Activated naive CD8-positive, alpha-beta T cell treated with anti-CD3 and anti-CD28 coated beads for 36 hours (primary cell): ENCODE data around the gene TMC7. TPM values are rescaled to one million over a fixed set of nuclear protein-coding genes. Genes with fewer than 3 reads are reported as not detected.

Experiments
- DNase-seq: peaks from one replicate; pipeline ENCODE4 v3.0.0; 2021
- H3K27ac Mint-ChIP-seq: one replicate; pipeline ENCODE4 v1.8.0; 2022; ENCODE audit warnings: mild to moderate bottlenecking, moderate library complexity, mixed read lengths
- H3K27me3 Mint-ChIP-seq: one replicate; pipeline ENCODE4 v1.8.0; 2022; ENCODE audit warnings: mild to moderate bottlenecking, mixed read lengths
- H3K36me3 Mint-ChIP-seq: one replicate; pipeline ENCODE4 v1.8.0; 2021; ENCODE audit warnings: mild to moderate bottlenecking, mixed read lengths
- H3K4me1 Mint-ChIP-seq: one replicate; pipeline ENCODE4 v1.8.0; 2021; ENCODE audit warnings: mixed read lengths
- H3K4me3 Mint-ChIP-seq: one replicate; pipeline ENCODE4 v1.8.0; 2022; ENCODE audit warnings: mild to moderate bottlenecking, moderate library complexity, mixed read lengths
- H3K9me3 Mint-ChIP-seq: one replicate; pipeline ENCODE4 v1.8.0; 2022; ENCODE audit warnings: mixed read lengths
- total RNA-seq, 2 experiments: library from RNA; stranded (reverse); gene quantifications; one replicate each; pipeline ENCODE4 v1.2.3, GENCODE V29; 2021

The TMC7 gene
- total RNA-seq, 2 experiments from 2014 or later: not detected

GRCh38 chr16:19085679-19086200 is 102.0 kb downstream of the TMC7 start:
- Mint-ChIP-seq H3K9me3 (no peaks in the 10 kb centered on the region), H3K27ac (no peak overlapping the region), H3K4me1 (peaks cover 5% of the 10 kb centered on the region), H3K4me3 (no peak overlapping the region), H3K36me3 (peaks cover 13% of the 10 kb centered on the region), H3K27me3 (peaks cover 4% of the 10 kb centered on the region)
- no peak for DNase-seq

GRCh38 chr16:19086322-19087199 is 102.8 kb downstream of the TMC7 start:
- Mint-ChIP-seq H3K4me1 (peaks cover 5% of the 10 kb centered on the region), H3K9me3 (peaks cover under 1% of the 10 kb centered on the region), H3K27ac (no peak overlapping the region), H3K4me3 (peak overlapping the region; percentile 59), H3K27me3 (peaks cover 7% of the 10 kb centered on the region), H3K36me3 (peaks cover 6% of the 10 kb centered on the region)
- DNase-seq: peak; percentile 81

DNA sequence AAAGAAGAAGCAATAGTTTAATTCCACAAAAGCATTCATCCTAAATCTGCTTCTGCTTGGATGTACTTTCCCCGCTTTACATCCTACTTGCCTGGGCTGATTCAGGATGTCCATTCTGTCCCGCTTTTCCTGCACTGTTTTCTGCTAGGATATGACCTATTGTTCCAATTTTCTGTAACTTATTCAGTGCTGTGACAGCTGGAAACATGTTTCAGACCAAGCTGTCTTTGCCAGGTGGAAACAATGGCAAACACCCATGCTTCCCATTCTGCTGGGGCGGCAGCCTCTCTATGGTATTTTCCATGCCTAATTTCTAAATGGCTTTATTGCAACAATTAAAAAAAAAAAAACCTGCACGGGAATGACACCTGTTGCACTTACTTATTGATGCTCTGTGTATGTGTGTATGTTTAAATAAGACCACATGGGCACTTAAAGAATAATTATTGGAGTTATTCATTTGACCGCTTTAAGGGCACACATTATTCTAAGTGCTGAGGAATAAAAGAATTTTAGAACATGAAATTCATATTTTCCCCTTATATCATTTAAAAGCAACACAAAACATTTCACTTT is 104.7 kb downstream of the TMC7 start:
- Mint-ChIP-seq H3K9me3 (peaks cover 6% of the 10 kb centered on the region), H3K36me3 (no peaks in the 10 kb centered on the region), H3K4me1 (peaks cover 5% of the 10 kb centered on the region), H3K27ac (no peak overlapping the region), H3K27me3 (peaks cover 7% of the 10 kb centered on the region), H3K4me3 (no peak overlapping the region)
- DNase-seq: no peak

DNA sequence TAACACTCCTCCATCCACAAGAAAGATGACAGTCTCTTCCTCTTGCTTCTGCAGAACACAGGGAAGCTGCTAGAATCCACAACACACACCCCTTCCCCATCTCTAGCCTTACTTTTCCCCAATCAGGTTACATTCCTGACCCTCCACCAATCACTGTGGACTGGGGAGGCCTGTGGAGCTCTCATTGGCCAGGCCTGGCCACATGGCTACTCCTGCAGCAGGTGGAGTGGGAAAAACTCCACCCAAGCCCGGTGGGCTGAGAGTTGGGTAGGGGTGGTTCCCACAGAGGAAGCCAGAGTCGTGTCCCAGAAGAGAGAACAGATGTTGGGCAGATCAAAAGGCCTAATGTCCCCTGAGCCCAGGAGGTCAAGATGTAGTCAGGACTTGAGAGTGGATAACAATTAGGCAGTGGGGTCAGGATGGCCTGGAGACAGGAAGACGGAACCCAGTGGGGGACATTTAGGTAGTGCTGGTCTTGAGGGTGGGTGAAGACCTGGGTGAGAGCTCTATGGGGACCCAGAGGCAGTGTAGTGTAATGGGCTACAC is 105.7 kb downstream of the TMC7 start:
- H3K36me3 Mint-ChIP-seq: no peaks in the 10 kb centered on the region
- H3K27me3 Mint-ChIP-seq: peaks cover 12% of the 10 kb centered on the region
- peaks cover 5% of the 10 kb centered on the region for H3K4me1 Mint-ChIP-seq
- H3K4me3 Mint-ChIP-seq: no peak overlapping the region
- no peak for DNase-seq
- H3K9me3 Mint-ChIP-seq: peaks cover 6% of the 10 kb centered on the region
- H3K27ac Mint-ChIP-seq: no peak overlapping the region

DNA sequence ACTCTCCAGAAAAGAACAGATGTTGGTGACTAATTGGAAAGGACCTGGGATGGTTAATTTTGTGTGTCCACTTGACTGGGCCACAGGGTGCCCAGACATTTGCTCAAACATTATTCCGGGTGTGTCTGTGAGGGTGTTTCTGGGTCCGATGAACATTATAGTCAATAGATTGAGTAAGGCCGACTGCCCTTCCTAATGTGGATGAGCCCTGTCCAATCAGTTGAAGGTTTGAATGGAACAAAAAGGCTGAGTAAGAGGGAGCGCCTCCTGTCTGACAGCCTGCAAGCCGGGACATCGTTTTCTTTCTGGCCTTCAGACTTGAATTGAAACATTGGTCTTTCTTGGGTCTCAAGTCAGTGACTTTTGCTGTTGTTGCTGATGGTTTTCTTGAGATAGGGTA is 107.2 kb downstream of the TMC7 start:
- Mint-ChIP-seq H3K36me3 (no peaks in the 10 kb centered on the region), H3K27ac (no peak overlapping the region), H3K27me3 (peaks cover 8% of the 10 kb centered on the region), H3K9me3 (peaks cover 6% of the 10 kb centered on the region), H3K4me1 (peaks cover 10% of the 10 kb centered on the region), H3K4me3 (no peak overlapping the region)
- no peak for DNase-seq

DNA sequence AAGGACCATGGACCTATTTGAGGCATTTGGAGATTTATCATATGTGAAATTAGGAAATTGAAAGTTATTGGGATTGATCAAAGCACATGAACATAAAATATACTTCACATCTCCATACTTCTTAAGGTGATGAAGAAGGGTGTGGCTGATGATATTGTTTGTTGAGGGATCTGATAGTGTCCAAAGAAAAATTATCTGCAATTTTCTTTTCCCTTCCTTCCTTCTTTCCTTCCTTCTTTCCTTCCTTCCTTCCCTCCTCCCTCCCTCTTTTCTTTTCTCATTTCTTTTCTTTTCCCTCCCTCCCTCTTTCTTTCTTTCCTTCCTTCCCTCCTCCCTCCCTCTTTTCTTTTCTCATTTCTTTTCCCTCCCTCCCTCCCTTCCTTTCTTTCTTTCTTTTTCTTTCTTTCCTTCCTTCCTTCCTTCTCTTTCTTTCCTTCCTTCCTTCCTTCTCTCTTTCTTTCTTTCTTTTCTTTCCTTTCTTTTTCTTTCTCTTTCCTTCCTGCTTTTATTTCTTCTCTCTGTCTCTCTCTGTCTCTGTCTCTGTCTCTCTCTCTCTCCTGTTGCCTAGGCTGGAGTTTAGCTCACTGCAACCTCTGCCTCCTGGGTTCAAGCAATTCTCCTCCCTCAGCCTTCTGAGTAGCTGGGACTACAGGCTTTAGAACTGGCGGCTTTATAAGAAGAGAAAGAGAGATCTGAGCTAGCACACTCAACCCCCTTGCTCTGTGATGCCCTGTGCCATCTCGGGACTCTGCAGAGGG is 109.1 kb downstream of the TMC7 start:
- peaks cover 5% of the 10 kb centered on the region for H3K4me1 Mint-ChIP-seq
- no peak overlapping the region for H3K4me3 Mint-ChIP-seq
- H3K9me3 Mint-ChIP-seq: peaks cover 7% of the 10 kb centered on the region
- peaks cover 8% of the 10 kb centered on the region for H3K27me3 Mint-ChIP-seq
- DNase-seq: no peak
- no peaks in the 10 kb centered on the region for H3K36me3 Mint-ChIP-seq
- H3K27ac Mint-ChIP-seq: no peak overlapping the region

- Mint-ChIP-seq H3K4me1 (peaks cover 5% of the 10 kb centered on the region), H3K9me3 (peaks cover 11% of the 10 kb centered on the region), H3K36me3 (no peaks in the 10 kb centered on the region), H3K27me3 (peaks cover 8% of the 10 kb centered on the region), H3K27ac (no peak overlapping the region), H3K4me3 (no peak overlapping the region)
- DNase-seq: no peak
These were observed 110.2 kb downstream of the TMC7 start for GRCh38 chr16:19093631-19094541.

GRCh38 chr16:19094542-19095365 is 111.0 kb downstream of the TMC7 start:
- Mint-ChIP-seq H3K9me3 (peaks cover 11% of the 10 kb centered on the region), H3K4me3 (no peak overlapping the region), H3K36me3 (no peaks in the 10 kb centered on the region), H3K27me3 (peaks cover 8% of the 10 kb centered on the region), H3K4me1 (peaks cover 5% of the 10 kb centered on the region), H3K27ac (no peak overlapping the region)
- DNase-seq: no peak

GRCh38 chr16:19095654-19096053 is 111.9 kb downstream of the TMC7 start:
- H3K36me3 Mint-ChIP-seq: no peaks in the 10 kb centered on the region
- H3K9me3 Mint-ChIP-seq: peaks cover 11% of the 10 kb centered on the region
- no peak overlapping the region for H3K4me3 Mint-ChIP-seq
- peaks cover 8% of the 10 kb centered on the region for H3K27me3 Mint-ChIP-seq
- DNase-seq: no peak
- peaks cover 5% of the 10 kb centered on the region for H3K4me1 Mint-ChIP-seq
- no peak overlapping the region for H3K27ac Mint-ChIP-seq

- Mint-ChIP-seq H3K4me1 (peaks cover 5% of the 10 kb centered on the region), H3K4me3 (no peak overlapping the region), H3K27me3 (peaks cover 8% of the 10 kb centered on the region), H3K36me3 (no peaks in the 10 kb centered on the region), H3K9me3 (peaks cover 5% of the 10 kb centered on the region), H3K27ac (no peak overlapping the region)
- no peak for DNase-seq
These were observed 114.4 kb downstream of the TMC7 start for GRCh38 chr16:19098173-19098572.

GRCh38 chr16:19102187-19102872 is 118.6 kb downstream of the TMC7 start:
- Mint-ChIP-seq H3K27ac (no peak overlapping the region), H3K27me3 (peaks cover 5% of the 10 kb centered on the region), H3K9me3 (peaks cover 5% of the 10 kb centered on the region), H3K36me3 (no peaks in the 10 kb centered on the region), H3K4me1 (no peaks in the 10 kb centered on the region), H3K4me3 (no peak overlapping the region)
- DNase-seq: no peak

DNA sequence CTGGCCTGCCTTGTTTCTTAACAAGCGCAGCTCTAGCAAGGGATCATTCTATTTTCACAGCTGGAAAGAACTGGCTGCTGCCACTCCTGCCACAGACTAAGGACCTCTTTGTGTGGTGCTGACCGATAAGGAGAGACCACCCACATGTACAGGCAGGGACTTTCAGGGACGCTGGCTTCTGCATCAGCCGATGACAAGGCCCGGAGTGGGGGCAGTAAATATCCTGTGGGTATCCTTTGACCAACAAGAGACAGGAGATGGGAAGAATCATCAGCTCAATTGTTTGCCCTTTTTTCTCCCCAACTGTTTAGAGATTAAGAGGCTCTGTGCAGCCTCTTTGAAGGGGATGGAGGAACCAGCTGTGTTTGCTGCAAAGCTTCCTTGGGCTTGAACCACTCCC is 120.9 kb downstream of the TMC7 start:
- H3K27me3 Mint-ChIP-seq: peaks cover 9% of the 10 kb centered on the region
- no peak overlapping the region for H3K4me3 Mint-ChIP-seq
- no peaks in the 10 kb centered on the region for H3K36me3 Mint-ChIP-seq
- no peak for DNase-seq
- no peaks in the 10 kb centered on the region for H3K9me3 Mint-ChIP-seq
- peaks cover 2% of the 10 kb centered on the region for H3K4me1 Mint-ChIP-seq
- H3K27ac Mint-ChIP-seq: no peak overlapping the region

DNA sequence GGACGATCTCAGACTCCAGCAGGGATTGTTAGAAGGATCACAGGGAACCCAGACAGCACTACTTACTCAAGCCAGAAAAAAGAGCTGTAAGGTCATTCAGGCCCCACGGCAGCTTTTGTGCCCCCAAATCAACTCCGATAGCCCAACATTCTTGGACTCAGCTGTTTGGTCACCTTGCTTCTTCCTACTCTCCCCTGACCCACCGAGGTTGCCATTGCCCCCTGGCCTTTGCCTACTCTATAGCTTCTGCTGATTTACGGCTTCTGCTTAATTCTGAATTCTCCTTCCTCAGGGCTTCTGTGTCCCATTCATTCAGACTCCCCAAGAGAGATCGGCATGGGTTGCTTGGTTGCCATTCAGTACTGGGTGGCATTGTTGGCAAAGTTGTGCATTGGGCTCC is 121.4 kb downstream of the TMC7 start:
- Mint-ChIP-seq H3K36me3 (no peaks in the 10 kb centered on the region), H3K9me3 (no peaks in the 10 kb centered on the region), H3K4me1 (peaks cover 2% of the 10 kb centered on the region), H3K27me3 (peaks cover 9% of the 10 kb centered on the region), H3K4me3 (no peak overlapping the region), H3K27ac (no peak overlapping the region)
- no peak for DNase-seq
